RWPE1 (cell line): ENCODE results near the gene UNC5C.

Experiments
- CTCF ChIA-PET: fragments of 350-600 bp; sonication (Branson Sonifier 250); formaldehyde crosslinking; extraction: SDS; loops from one replicate; lab custom pipeline; 2021; lab: Yijun Ruan, JAX
- POLR2A ChIA-PET: fragments of 400-600 bp; formaldehyde crosslinking; extraction: SDS; loops from one replicate; lab custom pipeline; 2020; ENCODE audit warnings: antibody characterized with exemption; ENCODE audit not compliant: low non-redundant PET; lab: Yijun Ruan, JAX
- DNase-seq: peaks from one replicate; pipeline ENCODE4 v3.0.0; 2012; ENCODE audit warnings: low spot score
- H3K27ac ChIP-seq: fragments of 450-650 bp; 2 replicates; pipeline ENCODE4 v1.5.1; 2017
- TF ChIP-seq, protein P1 (sequence below): fragments of 450-650 bp; conservative IDR thresholded peaks from 2 replicates; pipeline ENCODE4 v1.5.1; 2017; ENCODE audit warnings: low read depth, mild to moderate bottlenecking

The UNC5C gene

GRCh38 chr4:95225849-95226248 is 322.9 kb downstream of the UNC5C start:
- TF ChIP-seq, protein P1, sequence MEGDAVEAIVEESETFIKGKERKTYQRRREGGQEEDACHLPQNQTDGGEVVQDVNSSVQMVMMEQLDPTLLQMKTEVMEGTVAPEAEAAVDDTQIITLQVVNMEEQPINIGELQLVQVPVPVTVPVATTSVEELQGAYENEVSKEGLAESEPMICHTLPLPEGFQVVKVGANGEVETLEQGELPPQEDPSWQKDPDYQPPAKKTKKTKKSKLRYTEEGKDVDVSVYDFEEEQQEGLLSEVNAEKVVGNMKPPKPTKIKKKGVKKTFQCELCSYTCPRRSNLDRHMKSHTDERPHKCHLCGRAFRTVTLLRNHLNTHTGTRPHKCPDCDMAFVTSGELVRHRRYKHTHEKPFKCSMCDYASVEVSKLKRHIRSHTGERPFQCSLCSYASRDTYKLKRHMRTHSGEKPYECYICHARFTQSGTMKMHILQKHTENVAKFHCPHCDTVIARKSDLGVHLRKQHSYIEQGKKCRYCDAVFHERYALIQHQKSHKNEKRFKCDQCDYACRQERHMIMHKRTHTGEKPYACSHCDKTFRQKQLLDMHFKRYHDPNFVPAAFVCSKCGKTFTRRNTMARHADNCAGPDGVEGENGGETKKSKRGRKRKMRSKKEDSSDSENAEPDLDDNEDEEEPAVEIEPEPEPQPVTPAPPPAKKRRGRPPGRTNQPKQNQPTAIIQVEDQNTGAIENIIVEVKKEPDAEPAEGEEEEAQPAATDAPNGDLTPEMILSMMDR, result no peak
- ChIA-PET CTCF (interaction anchor here (0.6 kb wide), 1 partner anchor 13 kb away, joined by 5 read pairs; no protein-coding TSS in a partner anchor), POLR2A (no interaction called here)
- H3K27ac ChIP-seq, result no peak overlapping the region
- no peak for DNase-seq

- ChIA-PET CTCF (no interaction called here), POLR2A (no interaction called here)
- no peak overlapping the region for H3K27ac ChIP-seq
- DNase-seq, result no peak
- TF ChIP-seq, protein P1, result no peak
Measured at GRCh38 chr4:95224402-95224801, 324.4 kb downstream of the UNC5C start.

DNA sequence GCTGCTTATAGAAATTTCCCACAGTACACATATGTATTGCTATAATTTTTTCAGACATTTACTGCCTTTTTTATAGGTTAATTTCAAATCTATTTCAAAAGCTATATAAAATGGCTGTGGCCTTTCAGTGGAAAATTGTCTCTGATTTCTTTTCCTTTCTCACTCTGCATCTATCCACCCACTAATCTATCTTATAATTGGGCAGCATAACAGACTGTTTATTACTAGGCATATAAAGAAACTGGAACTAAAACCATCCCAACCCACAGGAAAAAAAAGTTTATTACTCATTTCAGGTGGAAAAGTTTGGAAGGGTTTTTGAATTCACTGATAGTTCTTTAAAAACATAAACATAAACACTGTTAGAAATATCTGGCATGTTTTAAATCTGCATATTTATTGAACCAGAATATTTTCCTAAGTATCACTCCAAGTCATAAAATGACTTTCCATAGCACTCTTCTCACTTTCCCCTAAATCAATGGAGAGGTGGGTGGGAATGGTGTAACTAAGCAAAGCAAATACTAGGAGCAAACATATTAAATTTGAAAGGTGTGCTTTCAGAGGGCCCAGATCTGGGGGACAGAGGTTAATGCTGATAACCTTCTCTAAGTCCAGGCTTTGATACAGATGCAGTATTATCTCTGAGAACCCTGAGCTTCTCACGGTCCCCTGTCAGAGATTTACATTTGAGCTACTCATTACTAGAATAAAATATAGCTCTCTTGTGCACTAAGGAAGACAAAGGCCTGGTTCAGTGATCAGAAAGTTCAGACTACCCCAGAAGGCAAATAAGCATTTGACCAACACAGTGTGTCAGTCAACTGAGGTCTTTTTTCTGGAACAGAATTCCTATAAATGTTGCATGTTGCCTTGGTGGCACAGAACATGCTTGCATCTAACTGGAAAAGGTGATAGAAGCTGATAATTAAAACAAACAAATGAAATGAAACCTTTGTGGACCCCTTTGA is 328.3 kb downstream of the UNC5C start:
- CTCF ChIA-PET, result no interaction called here
- TF ChIP-seq, protein P1, result no peak
- H3K27ac ChIP-seq, result no peak overlapping the region
- POLR2A ChIA-PET, result no interaction called here
- DNase-seq, result no peak

DNA sequence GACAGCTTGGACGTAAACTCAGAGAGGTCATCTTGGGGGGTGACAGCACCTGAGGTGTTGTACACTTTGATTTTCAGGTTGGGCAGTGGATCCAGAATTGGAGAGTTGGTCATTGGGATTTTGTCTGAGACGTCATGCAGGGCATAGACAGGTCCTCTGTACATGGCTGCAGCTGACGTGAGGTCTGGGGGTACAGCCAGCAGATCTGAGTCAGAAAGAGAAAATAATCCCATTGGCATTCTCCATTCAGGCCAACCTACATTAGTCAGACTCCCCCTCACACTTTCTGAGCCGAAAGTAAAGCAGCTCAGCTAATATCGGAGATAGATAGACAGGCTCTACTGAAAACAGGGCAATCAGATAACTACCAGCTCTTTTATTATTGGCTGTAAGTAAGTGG is 329.7 kb downstream of the UNC5C start:
- DNase-seq, result no peak
- ChIA-PET POLR2A (no interaction called here), CTCF (no interaction called here)
- no peak overlapping the region for H3K27ac ChIP-seq
- TF ChIP-seq, protein P1, result no peak

DNA sequence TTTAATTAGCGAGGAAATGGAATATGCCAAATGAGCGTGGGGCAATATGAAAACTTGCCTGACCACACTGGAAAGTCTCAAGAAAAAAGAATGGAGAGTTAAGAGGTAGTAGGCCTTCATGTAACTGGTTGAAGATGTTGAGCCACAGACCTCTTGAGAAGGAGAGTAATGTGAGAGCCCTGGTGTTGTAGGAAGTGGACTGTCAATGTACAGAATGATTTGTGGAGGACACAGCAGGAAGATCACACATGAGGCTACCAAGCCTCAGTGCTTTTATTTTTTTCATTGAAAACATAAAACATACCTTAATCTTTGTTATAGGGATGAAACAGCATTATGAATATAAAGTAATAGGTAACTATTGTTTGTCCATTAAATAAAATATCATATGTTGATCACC is 331.6 kb downstream of the UNC5C start:
- ChIA-PET POLR2A (no interaction called here), CTCF (interaction anchor here (0.7 kb wide), 1 partner anchor 845 kb away, joined by 3 read pairs; no protein-coding TSS in a partner anchor)
- H3K27ac ChIP-seq, result no peak overlapping the region
- DNase-seq, result no peak
- TF ChIP-seq, protein P1, result no peak

- POLR2A ChIA-PET, result no interaction called here
- no peak for DNase-seq
- CTCF ChIA-PET, result no interaction called here
- TF ChIP-seq, protein P1, result no peak
- H3K27ac ChIP-seq, result no peak overlapping the region
Measured at GRCh38 chr4:95216636-95217035, 332.1 kb downstream of the UNC5C start.
